ENCODE measurements around the gene HTR3D. TPM values are rescaled to one million over a fixed set of nuclear protein-coding genes. Genes with fewer than 3 reads are reported as not detected.

HTR3D gene
- total and polyA plus RNA-seq, 4 donors = not detected

DNA sequence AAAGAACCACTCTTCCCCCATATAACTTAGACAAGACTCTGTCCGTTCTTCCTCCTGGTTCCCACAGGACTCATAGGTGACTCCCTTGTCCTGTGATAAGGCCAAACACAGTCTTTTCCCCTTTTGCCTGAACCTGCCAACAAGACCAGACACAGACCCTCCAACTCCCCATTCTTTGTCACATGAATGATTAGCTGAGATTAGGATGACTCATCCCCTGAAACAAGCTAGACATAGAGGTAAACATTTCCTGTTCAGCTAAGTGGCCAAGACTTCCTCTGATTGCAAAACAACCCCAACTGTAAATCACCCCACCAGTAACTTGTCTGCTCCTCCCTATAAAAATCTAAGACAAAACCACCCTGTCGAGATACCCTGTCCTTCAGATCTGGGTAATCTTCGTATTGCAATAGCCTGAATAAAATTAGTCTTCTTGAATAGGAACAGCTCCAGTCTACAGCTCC lies 53.9 kb downstream of the HTR3D start:
- Histone ChIP-seq H3K9me3 (ENCODE audit: control insufficient read depth in 4 of 4, insufficient read depth in 3 of 4, low read length in 3 of 4) (peaks cover 0 to 4% (median 0%) of the 10 kb centered on the region in 4 donors), H3K27me3 (ENCODE audit: control insufficient read depth in 3 of 3, insufficient read depth in 3 of 3, low read length in 2 of 3) (no peaks in the 10 kb centered on the region), H3K4me1 (ENCODE audit: control insufficient read depth in 5 of 5, insufficient read depth in 5 of 5, low read length in 5 of 5) (peaks cover 0 to 1% (median 0%) of the 10 kb centered on the region in 5 donors), H3K9ac (ENCODE audit: insufficient read depth in 1 of 2, low read length in 2 of 2) (no peak overlapping the region), H3K4me3 (no peak overlapping the region), H3K27ac (ENCODE audit: low read depth in 1 of 2, low read length in 1 of 2) (no peak overlapping the region), H3K36me3 (ENCODE audit: control insufficient read depth in 4 of 4, insufficient read depth in 4 of 4, low read length in 4 of 4) (no peaks in the 10 kb centered on the region)
- 52 to 58% methylated on average over 3 of the region's 3 CpGs for WGBS, 2 donors
- no peak for TF ChIP-seq CTCF (IDR thresholded peaks at IDR 0.05; ENCODE audit: control extremely low read depth, extremely low read depth)
- ATAC-seq (ENCODE audit: insufficient read depth, low FRiP score) (no peak), DNase-seq (peak in 1 of 3 donors; percentile 0)

Small RNA genes lying within 50 kb of the gene (small RNA-seq; reads per million reads assigned to genes)
- not detected for gene RF00019 (ENCODE audit: low replicate concordance)

Other genes with a start within 250 kb of the HTR3D start
- 1 to 10 TPM in 1 of 2 donors, under 1 TPM in 1; 0.85 to 1.9 TPM for gene MAP6D1, start 206.2 kb upstream of the HTR3D start, total RNA-seq
- 1 to 10 TPM in 1 of 2 donors, under 1 TPM in 1; 0.64 to 1.8 TPM for gene MAP6D1, start 206.2 kb upstream of the HTR3D start, polyA plus RNA-seq
- gene PARL, start 146.9 kb upstream of the HTR3D start, total RNA-seq = 10 to 100 TPM; 30.0 to 64.0 TPM
- 100 to 1,000 TPM in 1 of 2 donors, 10 to 100 TPM in 1; 45.5 to 118 TPM for gene PARL, start 146.9 kb upstream of the HTR3D start, polyA plus RNA-seq
- gene ABCC5, start 13.9 kb upstream of the HTR3D start, total RNA-seq = 10 to 100 TPM; 29.5 to 78.1 TPM
- gene ABCC5, start 13.9 kb upstream of the HTR3D start, polyA plus RNA-seq = 10 to 100 TPM; 12.1 to 12.4 TPM
- gene HTR3C, start 21.3 kb downstream of the HTR3D start, total RNA-seq = under 1 TPM in 1 of 2 donors, not detected in 1; 0.46 TPM
- gene HTR3C, start 21.3 kb downstream of the HTR3D start, polyA plus RNA-seq = under 1 TPM; 0.09 to 0.47 TPM
- not detected for gene HTR3E, start 65.3 kb downstream of the HTR3D start, total RNA-seq
- not detected for gene HTR3E, start 65.3 kb downstream of the HTR3D start, polyA plus RNA-seq
- gene EIF2B5, start 103.6 kb downstream of the HTR3D start, total RNA-seq = 10 to 100 TPM; 32.5 to 36.0 TPM
- gene EIF2B5, start 103.6 kb downstream of the HTR3D start, polyA plus RNA-seq = 10 to 100 TPM; 39.7 to 43.2 TPM
- 10 to 100 TPM; 51.8 to 73.5 TPM for gene DVL3, start 123.6 kb downstream of the HTR3D start, total RNA-seq
- 10 to 100 TPM; 37.8 to 39.9 TPM for gene DVL3, start 123.6 kb downstream of the HTR3D start, polyA plus RNA-seq
- gene AP2M1, start 143.1 kb downstream of the HTR3D start, total RNA-seq = 100 to 1,000 TPM; 173 to 333 TPM
- 100 to 1,000 TPM; 153 to 329 TPM for gene AP2M1, start 143.1 kb downstream of the HTR3D start, polyA plus RNA-seq
- 10 to 100 TPM; 44.7 to 81.8 TPM for gene ABCF3, start 154.5 kb downstream of the HTR3D start, total RNA-seq
- gene ABCF3, start 154.5 kb downstream of the HTR3D start, polyA plus RNA-seq = 10 to 100 TPM; 47.5 to 51.4 TPM
- gene VWA5B2, start 197.8 kb downstream of the HTR3D start, total RNA-seq = 1 to 10 TPM; 1.6 to 1.7 TPM
- under 1 TPM; 0.12 to 0.15 TPM for gene VWA5B2, start 197.8 kb downstream of the HTR3D start, polyA plus RNA-seq
- gene ALG3, start 217.2 kb downstream of the HTR3D start, total RNA-seq = 10 to 100 TPM; 24.7 to 54.8 TPM
- gene ALG3, start 217.2 kb downstream of the HTR3D start, polyA plus RNA-seq = 10 to 100 TPM; 32.2 to 68.0 TPM
- gene EEF1AKMT4, start 217.9 kb downstream of the HTR3D start, total RNA-seq = 1 to 10 TPM; 2.3 to 4.6 TPM
- 10 to 100 TPM in 1 of 2 donors, 1 to 10 TPM in 1; 5.2 to 12.2 TPM for gene EEF1AKMT4, start 217.9 kb downstream of the HTR3D start, polyA plus RNA-seq
- under 1 TPM; 0.23 to 0.58 TPM for gene CAMK2N2, start 229.8 kb downstream of the HTR3D start, total RNA-seq
- under 1 TPM; 0.03 to 0.12 TPM for gene CAMK2N2, start 229.8 kb downstream of the HTR3D start, polyA plus RNA-seq
- gene ECE2, start 244.3 kb downstream of the HTR3D start, total RNA-seq = under 1 TPM in 1 of 2 donors, not detected in 1; 0.15 TPM
- gene ECE2, start 244.3 kb downstream of the HTR3D start, polyA plus RNA-seq = not detected